NCI-H446 treated with DMSO at 0.1 percent for 48 hours (cell line): ENCODE results near the gene CCL28.
A peak's percentile ranks its signal among the peaks of the same experiment; 100 is the strongest.
"Not testable (repeated sequence)": the region's sequence is repeated elsewhere in the genome, so short reads cannot be mapped to it uniquely, and the experiment has no call there.

Experiments used
- DNase-seq: peaks from one replicate; lab custom pipeline; 2025; lab: John Stamatoyannopoulos, UW

CCL28 gene, protein sequence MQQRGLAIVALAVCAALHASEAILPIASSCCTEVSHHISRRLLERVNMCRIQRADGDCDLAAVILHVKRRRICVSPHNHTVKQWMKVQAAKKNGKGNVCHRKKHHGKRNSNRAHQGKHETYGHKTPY

DNA sequence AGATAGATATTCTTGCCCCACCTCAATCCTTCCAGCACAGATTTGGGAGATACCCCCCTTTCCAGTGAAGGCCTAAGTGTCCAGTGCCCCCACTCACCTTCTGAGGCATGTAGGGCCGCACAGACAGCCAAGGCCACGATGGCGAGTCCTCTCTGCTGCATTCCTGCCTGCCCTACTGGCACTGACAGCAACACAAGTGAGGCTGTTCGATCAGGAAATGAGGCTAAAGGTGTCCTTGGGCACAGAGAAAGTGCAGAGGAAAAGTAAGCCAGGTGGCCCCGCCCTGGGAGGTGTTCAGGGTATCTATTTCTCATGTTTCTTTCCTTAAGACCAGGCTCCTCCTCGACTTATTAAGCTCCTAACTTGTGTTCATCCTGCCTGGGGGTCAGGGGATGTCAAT lies at the start of gene CCL28:
TSS of gene CCL28 (minus strand) at position 236 of the 400 bp plus-strand sequence. CDS start at position 161, 75 bp downstream.
- DNase-seq, result no peak

DNA sequence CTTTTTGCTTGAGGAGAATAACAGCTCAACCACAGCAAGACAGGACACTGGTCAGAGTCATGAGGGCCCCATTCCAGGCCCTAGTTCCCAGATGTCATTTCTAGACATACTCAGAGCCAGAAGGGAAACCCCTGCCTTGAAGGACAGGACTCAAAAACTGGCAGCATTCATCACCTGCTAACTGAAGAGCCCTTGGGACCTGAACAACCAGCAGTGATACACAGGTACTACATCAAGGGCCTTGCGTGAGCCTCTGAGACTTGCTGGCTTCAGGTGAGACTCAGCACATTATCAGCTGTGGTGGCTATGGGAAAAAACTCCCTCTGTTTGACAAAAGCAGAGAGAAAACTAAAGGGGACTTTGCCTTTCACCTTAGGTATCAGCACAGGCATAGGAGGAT lies 48.9 kb upstream of the CCL28 start:
- DNase-seq, result no peak

DNA sequence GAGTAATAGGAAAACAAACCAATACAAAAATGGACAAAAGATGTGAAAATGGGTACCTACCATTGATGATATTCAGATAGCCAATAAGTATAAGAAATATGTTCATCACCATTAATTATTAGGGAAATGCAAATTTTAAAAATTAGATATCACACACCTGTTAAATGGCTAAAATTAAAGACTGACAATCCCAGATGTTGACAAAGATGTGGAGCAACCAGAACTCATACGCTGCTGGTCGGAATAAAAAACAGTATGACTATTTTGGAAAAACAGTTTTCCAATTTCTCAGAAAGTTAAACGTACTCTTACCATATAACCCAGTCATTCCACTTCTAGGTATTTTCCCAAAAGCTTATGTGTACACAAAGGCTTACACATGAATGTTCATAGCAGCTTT lies 44.4 kb upstream of the CCL28 start:
- DNase-seq, result no peak

DNA sequence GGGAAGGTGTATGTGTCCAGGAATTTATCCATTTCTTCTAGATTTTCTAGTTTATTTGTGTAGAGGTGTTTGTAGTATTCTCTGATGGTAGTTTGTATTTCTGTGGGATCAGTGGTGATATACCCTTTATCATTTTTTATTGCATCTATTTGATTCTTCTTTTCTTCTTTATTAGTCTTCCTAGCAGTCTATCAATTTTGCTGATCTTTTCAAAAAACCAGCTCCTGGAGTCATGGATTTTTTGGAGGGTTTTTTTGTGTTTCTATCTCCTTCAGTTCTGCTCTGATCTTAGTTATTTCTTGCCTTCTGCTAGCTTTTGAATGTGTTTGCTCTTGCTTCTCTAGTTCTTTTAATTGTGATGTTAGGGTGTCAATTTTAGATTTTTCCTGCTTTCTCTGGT lies 29.4 kb upstream of the CCL28 start:
- not testable (repeated sequence) for DNase-seq

DNA sequence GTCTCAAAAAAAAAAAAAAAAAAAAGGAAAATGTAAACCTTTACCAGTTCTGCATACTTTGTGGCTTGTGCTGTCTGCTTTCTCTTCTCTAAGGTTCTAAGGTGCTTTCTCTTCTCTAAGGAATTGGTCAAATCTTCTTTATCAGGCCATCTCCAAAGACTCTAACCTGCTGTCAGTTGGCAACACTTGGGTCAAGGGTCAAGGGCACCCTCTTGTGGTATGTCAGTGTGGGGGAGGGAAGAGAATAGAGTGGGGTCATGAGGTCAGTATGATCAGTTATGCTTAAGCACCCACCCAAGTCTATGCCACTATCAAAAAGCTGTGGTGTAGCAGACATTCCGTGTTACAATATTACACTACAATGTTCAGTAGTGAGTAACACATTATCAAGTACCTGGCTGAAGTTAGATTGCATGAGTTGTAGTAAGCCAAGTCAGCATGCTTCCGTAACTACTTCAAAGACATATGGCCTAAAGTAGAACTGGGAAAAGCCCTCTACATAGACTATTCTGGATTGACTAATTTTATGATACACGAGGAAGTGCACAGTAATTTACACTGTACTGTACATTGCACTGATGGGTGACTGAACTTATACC lies 25.0 kb upstream of the CCL28 start:
- DNase-seq, result no peak

DNA sequence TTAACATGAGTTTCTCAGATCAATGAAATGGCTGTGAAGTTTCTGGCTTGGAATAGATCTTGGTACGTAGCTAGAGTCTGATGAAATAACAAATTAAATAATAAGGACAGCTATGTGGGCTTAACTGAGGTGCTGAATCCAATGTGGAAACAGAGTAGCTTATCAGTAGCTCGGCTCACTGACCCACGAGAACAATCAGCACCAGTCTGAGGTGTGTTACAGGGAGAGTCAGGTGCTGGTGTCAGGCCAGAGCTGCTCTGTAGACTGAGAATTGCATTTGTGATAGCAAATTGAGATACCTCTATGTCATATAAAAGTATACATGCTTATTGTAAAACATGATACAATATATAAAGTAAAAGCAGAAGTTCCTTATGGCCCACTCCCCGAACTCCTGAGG lies 21.2 kb upstream of the CCL28 start:
- DNase-seq, result no peak

DNA sequence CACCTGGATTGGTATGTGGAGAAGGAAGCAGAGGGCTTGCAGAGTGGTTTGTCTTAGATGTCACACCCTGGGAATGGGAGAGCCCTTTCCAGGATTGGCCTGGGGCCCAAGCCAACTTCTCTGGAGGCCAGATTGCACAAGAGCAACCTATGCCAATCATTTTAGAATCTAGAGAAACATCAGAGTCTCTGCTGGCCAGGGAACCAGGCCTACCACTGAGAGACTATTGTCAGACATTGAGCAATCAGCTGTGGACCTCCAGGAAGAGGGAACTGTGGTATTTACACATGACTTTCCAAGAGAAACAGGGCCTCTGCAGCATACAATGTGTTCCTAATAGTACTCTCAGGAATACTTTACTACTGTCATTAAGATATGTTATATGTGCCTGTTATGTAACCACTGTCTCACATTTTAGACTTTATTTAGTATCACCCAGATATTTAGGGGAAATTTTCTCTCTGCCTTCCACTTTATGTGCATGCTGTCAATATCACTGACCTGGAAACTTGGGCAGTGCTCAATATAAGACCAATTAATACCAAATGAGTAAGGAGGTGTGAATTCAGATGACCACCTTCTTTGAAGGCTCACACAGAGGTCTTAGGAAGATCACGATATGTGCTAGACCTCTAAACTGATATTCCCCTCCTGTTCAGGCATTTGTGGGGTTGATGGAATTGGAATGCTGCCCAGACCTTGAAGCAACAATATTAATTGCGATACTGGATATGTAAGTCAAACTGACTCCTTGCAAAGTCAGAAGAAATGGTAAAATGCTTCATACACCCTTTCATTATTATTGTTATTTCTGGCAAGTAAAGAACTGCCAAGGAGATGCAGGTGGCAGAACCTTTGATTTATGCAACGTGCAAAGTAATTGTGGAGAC lies 20.5 kb upstream of the CCL28 start:
- DNase-seq, result peak; percentile 95

DNA sequence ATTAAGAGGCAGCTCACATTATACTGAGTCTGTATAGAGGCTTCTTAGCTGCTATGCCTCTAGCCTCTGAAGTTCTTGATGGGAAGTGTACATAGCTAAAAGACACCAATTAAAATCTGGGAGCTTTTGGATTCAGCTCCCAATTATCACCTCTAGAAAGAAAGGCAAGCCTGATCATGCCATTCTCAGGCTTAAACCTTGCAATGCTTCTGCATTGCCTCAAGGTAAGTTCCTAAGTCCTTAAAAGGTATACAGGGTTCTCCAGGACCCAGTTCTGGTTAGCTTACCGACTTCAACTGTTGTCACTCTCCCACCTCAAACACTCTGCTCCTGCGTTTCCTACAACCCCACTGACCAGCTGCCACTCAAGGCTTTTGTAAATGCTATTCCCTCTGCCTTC lies 17.5 kb upstream of the CCL28 start:
- no peak for DNase-seq

DNA sequence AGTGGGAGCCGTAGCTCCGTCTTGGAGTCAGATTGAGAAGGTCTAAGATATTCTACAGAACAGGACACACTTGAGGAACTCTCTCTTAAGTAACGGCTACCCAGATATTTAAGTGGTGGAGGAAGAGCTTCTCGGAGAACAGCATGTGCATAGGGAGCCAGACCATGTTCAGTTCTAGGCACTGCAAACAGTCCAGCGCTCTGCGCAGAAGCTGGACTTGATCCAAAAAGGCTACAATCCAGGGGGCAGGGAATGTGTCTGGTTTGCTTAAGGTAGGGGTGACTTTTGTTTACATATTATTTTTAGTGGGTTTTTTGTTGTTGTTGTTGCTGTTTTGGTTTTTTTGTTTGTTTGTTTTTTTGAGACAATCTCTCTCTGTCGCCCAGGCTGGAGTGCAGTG lies 16.8 kb upstream of the CCL28 start:
- DNase-seq, result no peak

DNA sequence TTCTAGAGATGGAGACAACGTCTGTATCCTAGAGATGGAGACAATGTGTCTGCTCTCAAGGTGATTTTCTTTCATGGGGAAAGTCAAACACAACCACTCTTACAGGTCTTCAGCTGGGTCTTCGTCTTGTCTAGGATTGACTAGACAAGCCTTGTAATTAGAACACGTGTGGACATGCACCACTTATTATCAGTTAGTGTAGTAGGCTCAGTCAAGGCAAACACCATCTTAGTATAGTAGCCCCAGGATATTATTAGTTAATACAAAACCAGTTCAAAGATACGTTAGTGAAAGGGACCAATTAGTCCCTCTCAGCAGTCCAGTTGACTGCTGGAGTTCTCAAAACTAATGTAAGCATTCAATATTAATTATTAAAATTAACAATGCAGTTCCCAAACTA lies 15.1 kb upstream of the CCL28 start:
- no peak for DNase-seq

DNA sequence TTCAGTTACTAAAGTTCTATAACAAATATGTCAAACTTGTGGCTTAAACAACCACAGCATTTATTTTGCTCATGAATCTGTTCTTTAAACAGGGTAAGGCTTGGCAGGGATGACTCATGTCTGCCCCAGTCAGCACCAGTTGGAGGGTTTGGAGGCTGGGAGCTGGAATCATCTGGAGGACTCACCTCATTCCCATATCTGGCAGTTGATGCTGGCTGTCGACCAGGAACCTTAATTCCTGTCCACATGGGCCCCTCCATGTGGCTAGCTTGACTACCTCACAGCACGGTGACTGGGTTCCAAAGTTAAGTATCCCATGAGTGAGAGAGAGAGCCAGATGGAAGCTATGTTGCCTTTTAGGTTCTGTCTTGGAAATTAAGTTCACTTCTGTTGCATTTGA lies 13.8 kb upstream of the CCL28 start:
- peak; percentile 97 for DNase-seq

DNA sequence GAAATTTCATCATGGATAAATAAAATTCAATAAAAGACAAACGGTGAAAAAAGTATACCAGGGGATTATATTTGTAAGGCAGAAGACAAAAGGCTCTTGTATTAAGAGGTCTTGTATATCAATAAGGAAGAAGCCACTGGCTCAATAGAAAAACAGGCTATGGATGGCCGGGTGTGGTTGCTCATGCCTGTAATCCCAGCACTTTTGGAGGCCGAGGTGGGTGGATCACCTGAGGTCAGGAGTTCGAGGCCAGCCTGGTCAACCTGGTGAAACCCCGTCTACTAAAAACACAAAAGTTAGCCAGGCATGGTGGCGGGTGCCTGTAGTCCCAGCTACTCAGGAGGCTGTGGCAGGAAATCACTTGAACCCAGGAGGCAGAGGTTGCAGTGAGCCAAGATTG lies 10.9 kb upstream of the CCL28 start:
- not testable (repeated sequence) for DNase-seq

DNA sequence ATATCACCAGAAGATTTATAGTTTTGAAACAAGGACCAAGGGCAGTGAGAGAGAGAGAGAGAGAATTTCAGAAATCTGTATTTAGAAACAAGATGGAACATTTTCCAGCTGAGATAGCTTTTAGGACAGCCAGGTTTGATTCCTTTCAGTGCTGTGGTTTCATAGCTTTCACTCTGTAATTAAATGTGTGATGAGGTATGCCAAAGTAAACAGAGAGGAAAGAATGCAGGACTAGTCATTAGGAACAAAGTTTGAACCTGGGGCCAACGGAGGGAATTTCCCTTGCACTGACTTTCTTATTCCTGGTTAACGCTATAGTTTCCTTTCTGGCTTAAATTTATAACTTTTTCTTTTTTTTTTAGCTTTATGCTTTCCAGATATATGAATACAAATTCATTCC lies 10.0 kb upstream of the CCL28 start:
- peak; percentile 83 for DNase-seq

DNA sequence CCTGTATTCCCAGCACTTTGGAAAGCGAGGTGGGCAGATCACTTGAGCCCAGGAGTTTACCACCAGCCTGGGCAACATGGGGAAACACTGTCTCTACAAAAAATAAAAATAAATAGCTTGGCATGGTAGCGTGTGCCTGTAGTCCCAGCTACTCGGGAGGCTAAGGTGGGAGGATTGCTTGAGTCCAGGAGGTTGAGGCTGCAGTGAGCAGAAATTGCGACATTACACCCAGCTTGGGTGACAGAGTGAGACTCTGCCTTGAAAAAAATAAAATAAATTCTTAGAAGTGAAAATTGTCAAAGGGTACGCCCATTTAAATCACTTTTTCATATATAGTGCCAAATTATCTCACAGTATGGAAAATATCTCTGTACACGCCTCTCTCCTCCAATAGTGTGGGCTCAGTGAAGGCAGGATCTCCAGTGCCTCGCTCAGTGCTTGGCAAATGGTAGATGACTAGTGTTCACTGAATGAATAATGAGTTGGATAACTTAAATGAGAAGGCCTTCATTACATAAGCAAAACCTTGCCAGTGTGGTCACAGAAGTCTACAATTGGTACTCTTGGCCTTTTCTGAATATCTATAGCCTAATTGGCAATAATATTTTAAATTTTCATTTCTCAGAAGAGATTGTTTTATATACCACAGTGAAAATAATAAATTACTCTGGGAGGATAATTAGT lies 9.4 kb upstream of the CCL28 start:
- DNase-seq, result no peak

DNA sequence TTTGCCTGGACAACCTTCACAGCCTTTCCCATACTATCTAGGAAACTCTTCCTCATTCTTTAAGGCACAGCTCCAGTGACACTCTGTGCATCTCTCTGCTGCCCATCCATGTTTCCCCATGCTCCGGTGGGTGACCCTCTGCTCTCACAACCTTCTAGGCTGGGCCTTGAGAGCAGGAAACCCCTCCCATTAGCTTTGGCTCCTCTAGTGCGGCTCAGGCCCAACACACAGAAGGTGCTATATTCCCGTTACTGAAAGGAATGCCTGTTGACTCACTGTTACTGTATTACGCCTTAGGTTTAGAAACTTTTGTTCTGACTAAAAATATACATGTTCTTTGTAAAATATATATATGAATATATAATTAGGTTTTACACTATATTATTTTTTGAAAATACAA lies 8.1 kb upstream of the CCL28 start:
- DNase-seq, result no peak

DNA sequence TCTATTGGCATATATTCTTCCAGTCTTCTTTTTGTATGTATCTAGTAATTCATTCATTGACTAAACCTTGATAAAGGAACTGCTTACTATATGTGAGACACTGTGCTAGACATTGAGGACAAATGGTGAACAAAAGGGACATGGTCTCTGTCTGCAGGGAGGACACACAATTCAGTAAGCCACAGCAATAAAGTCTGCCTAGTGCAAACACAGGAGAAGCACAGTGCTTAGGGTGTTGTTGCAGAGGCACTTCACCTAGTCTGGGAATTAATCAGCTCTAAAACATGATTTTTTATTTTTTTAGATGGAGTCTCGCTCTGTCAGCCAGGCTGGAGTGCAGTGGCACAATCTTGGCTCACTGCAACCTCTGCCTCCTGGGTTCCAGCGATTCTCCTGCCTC lies 6.4 kb upstream of the CCL28 start:
- no peak for DNase-seq

DNA sequence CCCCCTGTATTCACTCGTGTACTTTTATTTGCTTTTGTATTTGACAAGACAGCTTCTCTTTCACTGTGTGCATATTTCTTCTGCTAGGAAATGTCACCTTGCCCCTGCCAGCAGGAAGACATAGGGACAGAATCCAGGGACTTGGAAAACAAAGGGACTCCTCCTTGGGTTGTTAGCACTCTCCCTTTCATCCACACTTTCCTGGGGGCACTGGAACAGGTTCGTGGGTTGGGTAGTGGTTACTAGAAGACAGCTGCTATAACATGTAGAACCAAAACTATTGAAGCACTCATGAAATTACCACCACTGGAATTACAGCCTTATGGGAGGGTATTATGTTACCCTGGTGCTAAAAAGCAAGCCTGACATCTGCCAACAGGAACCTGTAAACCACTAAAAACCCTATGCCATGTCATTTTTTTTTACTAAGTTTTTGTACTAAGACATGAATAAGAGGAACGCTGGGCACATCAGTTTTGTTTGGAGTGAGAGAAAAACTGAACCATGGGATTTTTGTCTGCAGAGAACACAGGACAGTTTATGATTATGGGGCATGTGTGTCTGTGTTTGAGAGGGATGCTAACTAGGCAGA lies 4.7 kb upstream of the CCL28 start:
- peak; percentile 33 for DNase-seq

DNA sequence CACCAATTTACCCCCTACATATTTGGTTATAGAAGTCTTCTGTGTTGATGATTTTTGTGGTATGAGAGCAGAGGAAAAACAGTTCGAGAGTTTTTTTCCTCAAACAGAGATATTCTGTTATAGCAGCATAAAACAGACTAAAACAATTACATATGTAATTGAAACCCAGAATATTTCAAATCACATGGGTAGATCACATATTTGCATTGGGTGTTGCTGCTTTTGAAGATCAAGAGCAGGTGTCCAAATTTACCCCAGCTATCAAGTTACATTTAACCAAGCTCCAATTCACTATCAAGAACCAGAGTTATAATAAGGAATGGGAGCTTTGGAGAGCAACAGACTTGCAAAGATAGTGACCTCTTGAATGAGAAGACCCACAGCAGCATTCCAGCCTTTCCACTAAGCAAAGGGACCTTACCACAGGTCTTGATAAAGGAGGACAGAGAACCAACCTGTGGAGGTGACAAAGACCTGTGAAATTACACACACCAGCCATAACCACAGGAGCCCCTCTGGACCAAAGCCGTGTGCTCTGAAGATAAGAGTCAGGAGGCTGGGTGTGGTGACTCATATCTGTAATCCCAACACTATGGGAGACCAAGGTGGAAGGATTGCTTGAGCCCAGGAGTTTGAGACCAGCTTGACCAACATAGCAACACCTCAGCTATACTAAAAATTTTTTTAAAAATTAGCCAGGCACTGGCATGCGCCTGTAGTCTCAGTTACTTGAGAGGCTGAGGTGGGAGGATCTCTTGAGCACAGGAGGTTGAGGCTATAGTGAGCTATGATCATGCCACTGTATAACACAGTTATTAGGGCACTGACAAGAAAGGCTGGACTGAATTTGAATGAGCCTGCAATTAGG lies 4.0 kb upstream of the CCL28 start:
- no peak for DNase-seq

DNA sequence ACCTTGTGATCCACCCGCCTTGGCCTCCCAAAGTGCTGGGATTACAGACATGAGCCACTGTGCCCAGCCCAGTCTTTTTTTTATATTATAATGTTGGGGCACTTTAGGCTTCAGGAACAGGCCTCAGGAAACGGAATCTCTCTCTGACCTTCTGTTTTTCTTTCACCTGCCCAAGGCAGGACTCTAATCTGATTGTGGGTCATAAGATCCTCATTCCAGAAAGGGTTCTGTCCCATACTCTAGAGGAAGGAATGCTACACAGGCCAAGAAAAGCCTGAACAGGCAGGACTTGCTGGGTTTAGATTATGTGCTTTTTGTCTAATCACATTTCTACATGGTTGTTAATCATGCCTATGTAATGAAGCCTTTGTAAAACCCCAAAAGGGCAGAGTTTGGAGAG lies 1.8 kb upstream of the CCL28 start:
- DNase-seq, result no peak

DNA sequence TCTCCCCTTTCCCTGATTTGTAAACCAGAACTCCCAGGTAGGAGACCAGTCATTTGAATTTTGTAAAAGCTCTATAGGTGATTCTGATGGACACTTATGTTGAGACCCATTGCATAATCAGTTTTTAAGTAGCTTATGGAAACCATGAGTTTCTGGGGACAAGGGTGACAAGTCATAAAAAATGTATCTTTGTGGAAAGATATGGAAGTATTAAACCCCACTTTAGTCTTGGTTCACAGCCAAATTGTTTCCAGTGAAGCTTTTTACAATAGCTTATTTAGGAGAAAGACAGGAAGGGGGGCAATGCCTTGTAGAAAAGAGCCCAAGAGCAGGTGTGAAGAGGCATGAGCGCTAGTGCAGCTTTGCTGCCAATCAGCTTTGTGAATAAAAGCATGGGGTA lies 453 bp upstream of the CCL28 start:
- DNase-seq, result no peak

DNA sequence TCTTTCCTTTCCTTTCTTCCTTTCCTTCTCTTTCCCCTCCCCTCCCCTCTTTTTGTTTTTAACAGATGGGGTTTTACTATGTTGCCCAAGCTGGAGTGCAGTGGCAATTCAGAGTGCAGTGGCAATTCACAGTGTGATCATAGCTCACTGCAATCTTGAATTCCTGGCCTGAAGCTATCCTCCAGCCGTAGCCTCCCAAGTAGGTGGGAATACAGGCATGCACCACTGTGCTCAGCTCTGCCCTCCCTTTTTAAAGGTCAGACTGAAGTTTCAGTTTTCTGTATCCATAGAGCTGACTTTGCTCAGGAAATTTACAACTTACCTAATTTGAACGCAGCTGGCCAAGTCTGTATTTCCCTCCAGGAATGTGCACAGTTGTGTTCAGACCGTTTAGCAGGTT lies 696 bp downstream of the CCL28 start:
- no peak for DNase-seq
